HUES6 (cell line): Measurements from ENCODE around the gene FAIM.
"Not testable (repeated sequence)": the region's sequence is repeated elsewhere in the genome, so short reads cannot be mapped to it uniquely, and the experiment has no call there.

Experiments used
- H3K27ac ChIP-seq: 2 replicates; pipeline ENCODE4 v1.7.0; 2013; ENCODE audit warnings: low read depth, mild to moderate bottlenecking, low read length, inconsistent platforms
- H3K27me3 ChIP-seq: 2 replicates; pipeline ENCODE4 v1.6.1; 2013; ENCODE audit warnings: low read length; ENCODE audit not compliant: control insufficient read depth, insufficient read depth
- H3K36me3 ChIP-seq: 2 replicates; pipeline ENCODE4 v1.6.1; 2013; ENCODE audit warnings: low read length; ENCODE audit not compliant: control insufficient read depth, insufficient read depth
- H3K4me1 ChIP-seq: 2 replicates; pipeline ENCODE4 v1.6.1; 2013; ENCODE audit warnings: low read length; ENCODE audit not compliant: control insufficient read depth, insufficient read depth
- H3K4me3 ChIP-seq: 2 replicates; pipeline ENCODE4 v1.5.1; 2013; ENCODE audit warnings: low read depth, low read length
- H3K9ac ChIP-seq: one replicate; pipeline ENCODE4 v1.6.1; 2013; ENCODE audit warnings: mild to moderate bottlenecking, low read length
- H3K9me3 ChIP-seq: 2 replicates; pipeline ENCODE4 v1.6.1; 2013; ENCODE audit warnings: low read depth, low read length; ENCODE audit not compliant: control insufficient read depth, insufficient read depth

FAIM gene

GRCh38 chr3:138680974-138681373 lies 72.4 kb downstream of the FAIM start:
- H3K27me3 ChIP-seq, H3K9ac ChIP-seq, H3K4me1 ChIP-seq, H3K4me3 ChIP-seq, H3K27ac ChIP-seq: not testable (repeated sequence)
- peaks cover 10% of the 10 kb centered on the region; the same call in 1 of the 2 replicates for H3K9me3 ChIP-seq
- peaks cover 35% of the 10 kb centered on the region for H3K36me3 ChIP-seq

- H3K9me3 ChIP-seq, result peaks cover 4% of the 10 kb centered on the region; the same call in 1 of the 2 replicates
- H3K9ac ChIP-seq, result no peak overlapping the region
- H3K27ac ChIP-seq, result no peak overlapping the region
- no peaks in the 10 kb centered on the region for H3K27me3 ChIP-seq
- no peak overlapping the region for H3K4me3 ChIP-seq
- H3K4me1 ChIP-seq, result no peaks in the 10 kb centered on the region
- peaks cover 31% of the 10 kb centered on the region for H3K36me3 ChIP-seq
Measured at GRCh38 chr3:138681463-138682220, 73.1 kb downstream of the FAIM start.

DNA sequence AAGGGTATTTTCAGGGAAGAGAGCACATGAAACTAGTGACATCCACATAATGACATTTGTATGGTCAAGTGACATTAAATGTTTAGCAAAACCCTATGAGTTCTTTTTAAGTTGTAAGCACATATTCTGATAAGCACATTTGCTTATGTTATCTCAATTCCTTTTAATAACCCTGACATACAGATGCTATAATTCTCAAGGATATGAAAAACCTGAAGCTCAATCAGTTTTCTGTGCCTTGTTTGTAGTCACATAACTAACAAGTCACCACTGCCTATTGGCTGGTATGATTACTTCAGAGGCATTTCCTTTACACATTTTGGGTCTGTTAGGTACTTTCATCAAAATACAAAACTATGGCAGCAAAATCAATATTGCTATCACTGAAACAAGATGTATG lies 74.1 kb downstream of the FAIM start:
- Histone ChIP-seq H3K36me3 (peaks cover 39% of the 10 kb centered on the region), H3K27me3 (no peaks in the 10 kb centered on the region), H3K9me3 (no peaks in the 10 kb centered on the region), H3K9ac (no peak overlapping the region), H3K4me1 (no peaks in the 10 kb centered on the region), H3K27ac (no peak overlapping the region), H3K4me3 (no peak overlapping the region)
